Activated CD4-positive, alpha-beta T cell treated with anti-CD3 and anti-CD28 coated beads for 36 hours (primary cell): ENCODE results near the gene ASB13. TPM values are rescaled to one million over a fixed set of nuclear protein-coding genes. Genes with fewer than 3 reads are reported as not detected.

Experiments used
- ATAC-seq: fragments of 200-7000 bp; cut with Tn5 transposase; one replicate; pipeline ENCODE4 v1.10.0; 2021; ENCODE audit warnings: mild to moderate bottlenecking, moderate library complexity
- CTCF ChIA-PET: fragments of 350-600 bp; sonication (Branson Sonifier 250); formaldehyde crosslinking; loops from one replicate; lab custom pipeline; 2021; ENCODE audit warnings: antibody characterized with exemption; lab: Charles Lee
- POLR2A ChIA-PET: fragments of 350-600 bp; sonication (Branson Sonifier 250); formaldehyde crosslinking; loops from one replicate; lab custom pipeline; 2021; ENCODE audit warnings: antibody characterized with exemption, inconsistent platforms; lab: Charles Lee
- DNase-seq: peaks from one replicate; pipeline ENCODE4 v3.0.0-alpha.2; 2020
- H3K27ac Mint-ChIP-seq: one replicate; pipeline ENCODE4 v1.8.0; 2021; ENCODE audit warnings: mixed read lengths
- H3K27me3 Mint-ChIP-seq: one replicate; pipeline ENCODE4 v1.8.0; 2021; ENCODE audit warnings: mixed read lengths
- H3K36me3 Mint-ChIP-seq: one replicate; pipeline ENCODE4 v1.8.0; 2021; ENCODE audit warnings: low read depth, mixed read lengths
- H3K4me1 Mint-ChIP-seq: one replicate; pipeline ENCODE4 v1.8.0; 2021; ENCODE audit warnings: mixed read lengths
- H3K4me3 Mint-ChIP-seq: one replicate; pipeline ENCODE4 v1.8.0; 2021; ENCODE audit warnings: mild to moderate bottlenecking, moderate library complexity, mixed read lengths
- H3K9me3 Mint-ChIP-seq: one replicate; pipeline ENCODE4 v1.8.0; 2021; ENCODE audit warnings: low read depth, mixed read lengths
- intact Hi-C, 2 experiments: fragments of 100-400 bp; cut with DNase I in 1 of 2; cut with micrococcal nuclease in 1 of 2; formaldehyde crosslinking; loops; one replicate each; pipeline versions ENCODE4 v1.14.2 to v1.15.1; 2022 to 2024; cut with DNase I, micrococcal nuclease
- total RNA-seq, 2 experiments: library from RNA; stranded (reverse); gene quantifications; one replicate each; pipeline ENCODE4 v1.2.3, GENCODE V29; 2021

The ASB13 gene
- total RNA-seq, 2 experiments from 2014 or later, result 6.4 to 9.8 TPM

DNA sequence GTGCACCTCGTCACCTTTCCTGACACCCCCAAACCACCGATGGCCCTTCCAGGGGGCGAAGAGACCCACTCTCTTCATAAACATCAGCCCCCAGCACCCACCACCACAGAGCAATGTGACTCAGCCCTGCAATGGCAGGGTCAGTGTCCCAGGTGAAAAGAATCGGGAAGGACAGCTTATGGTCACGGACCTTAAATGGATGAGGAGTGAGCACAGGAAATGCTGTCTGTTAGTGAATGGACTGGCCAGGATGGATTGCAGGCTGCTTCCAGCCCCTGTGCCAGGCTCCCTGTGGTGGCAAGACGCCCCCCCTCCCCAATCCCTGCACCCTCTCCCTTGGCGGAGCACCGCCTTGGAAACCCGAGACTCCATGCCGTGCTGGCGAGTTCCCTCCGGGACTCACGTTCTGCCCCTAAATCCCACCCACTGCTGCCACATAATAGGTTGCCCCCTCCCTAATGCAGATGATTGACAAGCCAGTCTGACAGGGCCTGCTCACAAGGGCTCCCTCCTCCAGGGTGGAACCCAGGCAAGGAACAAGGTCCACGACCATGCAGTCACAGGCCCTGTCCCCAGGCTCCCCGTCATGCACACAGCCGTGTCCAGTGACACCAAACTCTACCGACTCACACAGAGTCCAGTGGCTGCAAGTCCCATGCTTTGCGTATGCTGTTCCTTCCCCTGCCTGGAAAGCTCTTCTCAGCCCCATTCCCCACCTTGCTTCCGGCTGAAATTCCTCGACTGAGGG is 7.3 kb downstream of the ASB13 start:
- H3K27me3 Mint-ChIP-seq, result no peaks in the 10 kb centered on the region
- H3K9me3 Mint-ChIP-seq, result no peaks in the 10 kb centered on the region
- no peaks in the 10 kb centered on the region for H3K36me3 Mint-ChIP-seq
- peaks cover 41% of the 10 kb centered on the region for H3K4me1 Mint-ChIP-seq
- ChIA-PET POLR2A (no interaction called here), CTCF (no interaction called here)
- H3K4me3 Mint-ChIP-seq, result no peak overlapping the region
- no peak for DNase-seq
- ATAC-seq, result no peak
- no peak overlapping the region for H3K27ac Mint-ChIP-seq
- intact Hi-C loops, result no loop called here

DNA sequence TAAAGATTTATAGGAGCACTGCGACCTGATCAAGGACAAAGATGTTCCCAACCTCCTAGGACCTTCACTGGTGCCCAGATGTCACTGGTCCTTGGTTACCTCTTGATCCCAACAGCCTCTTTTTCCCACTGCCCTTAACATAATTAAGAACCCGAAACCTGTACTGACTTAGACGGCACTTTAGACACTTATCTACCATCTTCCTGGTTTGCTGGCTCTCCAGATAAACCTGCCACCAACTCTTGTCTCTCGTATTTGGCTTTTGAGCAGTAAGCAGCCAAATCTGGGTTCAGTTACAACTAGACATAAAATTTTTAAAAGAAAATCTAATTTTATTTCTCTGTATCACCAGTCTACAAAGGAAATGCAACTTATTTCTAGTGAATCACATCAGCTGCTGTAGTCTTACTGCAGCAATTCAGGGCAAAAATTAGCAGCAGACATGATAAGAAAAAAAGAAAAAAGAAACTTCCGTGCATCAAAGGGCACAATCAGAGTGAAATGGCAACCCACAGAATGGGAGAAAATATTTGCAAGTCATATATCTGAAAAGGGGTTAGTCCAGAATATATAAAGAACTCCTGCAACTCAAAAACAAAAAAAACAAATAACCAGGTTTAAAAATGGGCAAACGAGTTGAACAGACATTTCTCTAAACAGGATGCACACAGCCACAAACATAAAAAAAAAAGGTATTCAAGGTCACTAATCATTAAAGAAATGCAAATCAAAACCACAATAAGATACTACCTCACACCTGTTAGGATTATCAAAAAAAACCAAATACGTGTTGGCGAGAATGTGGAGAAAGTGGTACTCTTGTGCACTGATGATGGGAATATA is 9.4 kb downstream of the ASB13 start:
- H3K4me3 Mint-ChIP-seq, result no peak overlapping the region
- POLR2A ChIA-PET, result no interaction called here
- ATAC-seq (no peak), DNase-seq (no peak)
- H3K36me3 Mint-ChIP-seq, result no peaks in the 10 kb centered on the region
- intact Hi-C loops, result no loop called here
- no peaks in the 10 kb centered on the region for H3K9me3 Mint-ChIP-seq
- no peaks in the 10 kb centered on the region for H3K27me3 Mint-ChIP-seq
- CTCF ChIA-PET, result interaction anchor here (0.6 to 1.1 kb wide), 3 partner anchors 27 to 207 kb away, joined by 3 to 5 read pairs (median 4); no protein-coding TSS in a partner anchor
- H3K4me1 Mint-ChIP-seq, result peaks cover 41% of the 10 kb centered on the region
- H3K27ac Mint-ChIP-seq, result no peak overlapping the region

DNA sequence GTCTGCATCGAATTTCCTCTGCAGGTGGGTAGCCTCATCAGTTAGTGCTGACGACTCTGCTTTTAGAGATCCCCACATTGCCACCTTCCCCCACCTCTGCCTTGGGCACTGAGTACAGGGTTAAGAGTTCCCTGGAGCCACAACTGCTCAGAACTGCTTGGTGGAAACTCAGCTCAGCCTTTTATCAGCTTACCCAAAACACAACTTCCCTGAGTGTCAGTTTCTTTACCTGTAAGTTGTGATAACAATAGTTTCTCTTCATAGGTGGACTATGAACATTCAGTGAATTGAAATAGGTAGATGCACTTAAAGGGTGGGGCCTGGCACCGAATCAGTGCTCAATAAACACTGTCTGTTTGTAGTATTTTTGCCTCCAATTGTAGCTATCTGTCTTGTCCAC is 11.3 kb downstream of the ASB13 start:
- peak; percentile 33 for DNase-seq
- CTCF ChIA-PET, result interaction anchor here (1.2 kb wide), 1 partner anchor 32 kb away, joined by 4 read pairs; no protein-coding TSS in a partner anchor
- POLR2A ChIA-PET, result no interaction called here
- Mint-ChIP-seq H3K4me3 (no peak overlapping the region), H3K36me3 (peaks cover 4% of the 10 kb centered on the region), H3K27ac (peak overlapping the region; percentile 6), H3K9me3 (no peaks in the 10 kb centered on the region), H3K27me3 (no peaks in the 10 kb centered on the region), H3K4me1 (peaks cover 40% of the 10 kb centered on the region)
- intact Hi-C loops, result no loop called here
- peak; percentile 75 for ATAC-seq

DNA sequence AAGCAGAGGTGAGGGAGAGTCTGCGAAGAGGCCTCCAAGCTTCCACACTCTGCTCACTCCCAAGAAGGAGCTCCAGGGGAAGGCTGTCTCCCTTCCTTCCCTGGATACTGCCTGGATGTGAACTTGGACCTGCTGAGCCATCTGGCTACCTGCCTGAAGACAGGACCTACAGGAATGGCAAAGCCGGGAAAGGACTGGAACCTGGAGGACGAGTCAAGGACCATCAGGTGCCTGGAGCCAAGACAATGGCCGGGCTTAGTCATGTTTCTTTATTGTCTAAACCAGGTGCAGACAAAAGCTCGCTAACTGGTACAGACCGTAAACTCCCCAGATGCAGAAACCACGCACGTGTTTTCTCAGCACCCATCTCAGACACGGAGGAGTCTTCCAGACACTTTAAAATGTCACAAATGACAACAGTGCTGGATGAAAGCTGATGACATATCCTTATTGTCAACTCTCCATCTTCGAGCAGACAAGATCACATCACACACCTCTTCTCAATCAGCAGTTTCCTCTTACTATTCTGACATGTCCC is 12.1 kb downstream of the ASB13 start:
- intact Hi-C loops, result no loop called here
- DNase-seq, result peak; percentile 24
- no peaks in the 10 kb centered on the region for H3K9me3 Mint-ChIP-seq
- H3K4me3 Mint-ChIP-seq, result no peak overlapping the region
- peaks cover 32% of the 10 kb centered on the region for H3K4me1 Mint-ChIP-seq
- peaks cover 7% of the 10 kb centered on the region for H3K36me3 Mint-ChIP-seq
- peak; percentile 46 for ATAC-seq
- ChIA-PET POLR2A (no interaction called here), CTCF (no interaction called here)
- H3K27me3 Mint-ChIP-seq, result no peaks in the 10 kb centered on the region
- H3K27ac Mint-ChIP-seq, result no peak overlapping the region

DNA sequence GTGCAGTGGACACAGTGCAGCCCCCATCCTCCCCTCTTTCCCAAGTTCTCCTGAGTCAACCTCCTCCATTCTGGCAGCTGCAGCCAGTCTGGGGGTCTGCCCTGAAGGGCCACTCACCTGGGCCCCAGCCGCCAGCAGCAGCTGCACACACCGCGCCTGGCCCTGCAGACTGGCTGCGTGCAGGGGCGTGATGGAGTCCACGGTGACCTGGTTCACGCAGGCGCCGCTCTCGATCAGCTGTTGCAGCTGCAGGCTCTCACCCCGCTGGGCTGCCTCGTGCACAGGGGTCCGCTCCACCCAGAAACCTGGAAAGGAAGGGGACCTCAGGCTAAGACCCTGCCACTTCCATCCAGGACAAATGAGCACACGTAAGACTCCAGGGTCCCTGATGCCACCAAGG is 13.6 kb downstream of the ASB13 start:
- CTCF ChIA-PET, result interaction anchor here (0.9 kb wide), 1 partner anchor 30 kb away, joined by 4 read pairs; no protein-coding TSS in a partner anchor
- POLR2A ChIA-PET, result no interaction called here
- H3K9me3 Mint-ChIP-seq, result no peaks in the 10 kb centered on the region
- H3K27me3 Mint-ChIP-seq, result no peaks in the 10 kb centered on the region
- no peak overlapping the region for H3K4me3 Mint-ChIP-seq
- intact Hi-C loops, result no loop called here
- DNase-seq (no peak), ATAC-seq (no peak)
- peaks cover 31% of the 10 kb centered on the region for H3K4me1 Mint-ChIP-seq
- no peak overlapping the region for H3K27ac Mint-ChIP-seq
- peaks cover 8% of the 10 kb centered on the region for H3K36me3 Mint-ChIP-seq

DNA sequence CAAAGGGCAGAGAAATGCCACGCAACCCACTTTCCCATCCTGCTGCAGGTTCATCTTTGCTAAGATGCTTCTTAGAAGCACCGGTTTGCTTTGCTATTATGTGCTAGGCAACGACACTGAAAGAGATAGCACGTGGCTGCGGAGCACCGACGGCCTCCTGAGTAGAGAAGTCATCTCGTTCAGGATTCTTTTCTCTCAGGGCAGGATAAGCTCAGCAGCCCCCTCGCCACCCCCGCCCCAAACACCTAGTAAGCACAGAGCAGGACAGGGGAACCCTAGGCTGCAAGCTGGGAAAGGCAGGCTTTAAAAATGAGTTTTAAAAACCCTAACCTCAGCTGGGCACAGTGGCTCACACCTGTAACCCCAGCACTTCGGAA is 15.0 kb downstream of the ASB13 start:
- Mint-ChIP-seq H3K27me3 (no peaks in the 10 kb centered on the region), H3K4me1 (peaks cover 18% of the 10 kb centered on the region), H3K9me3 (no peaks in the 10 kb centered on the region), H3K27ac (no peak overlapping the region), H3K36me3 (peaks cover 13% of the 10 kb centered on the region), H3K4me3 (no peak overlapping the region)
- ATAC-seq (no peak), DNase-seq (no peak)
- POLR2A ChIA-PET, result no interaction called here
- intact Hi-C loops, result no loop called here
- CTCF ChIA-PET, result interaction anchor here (0.7 kb wide), 1 partner anchor 204 kb away, joined by 3 read pairs; no protein-coding TSS in a partner anchor

DNA sequence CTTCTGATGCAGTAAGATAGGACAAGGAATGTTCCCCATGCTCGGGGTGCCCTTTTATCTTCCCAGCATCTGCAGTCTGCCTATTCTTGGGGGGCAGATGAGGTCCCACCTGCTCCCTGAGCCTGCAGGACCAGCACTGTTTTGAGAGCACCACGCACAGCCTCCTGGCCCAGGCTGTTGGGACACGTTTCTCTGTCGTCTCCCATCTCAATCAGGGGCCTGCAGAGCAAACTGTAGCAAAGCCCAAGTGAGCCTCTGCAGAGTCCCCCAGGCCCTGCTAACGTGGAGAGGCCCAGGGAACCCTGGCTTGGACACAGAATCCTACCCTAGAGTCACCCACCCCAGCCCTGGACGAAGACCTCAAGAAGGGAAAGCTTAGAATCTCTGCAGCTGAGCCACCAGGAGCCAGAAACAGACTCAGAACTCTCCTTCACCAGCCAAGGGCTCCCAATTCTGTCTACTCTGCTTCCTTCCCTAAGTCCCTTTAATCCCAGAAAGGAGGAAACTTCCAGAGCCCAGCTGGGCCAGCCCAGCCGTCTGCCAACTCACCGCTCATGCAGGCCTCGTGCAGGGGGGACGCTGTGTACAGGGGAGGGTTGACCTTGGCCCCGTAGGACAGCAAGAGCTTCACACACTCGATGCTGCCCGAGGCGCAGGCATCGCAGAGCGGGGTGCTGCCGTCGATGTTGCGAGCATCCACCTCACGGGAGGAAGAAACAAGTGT is 15.6 kb downstream of the ASB13 start:
- H3K4me3 Mint-ChIP-seq, result no peak overlapping the region
- ATAC-seq, result no peak
- CTCF ChIA-PET, result no interaction called here
- H3K27ac Mint-ChIP-seq, result no peak overlapping the region
- H3K9me3 Mint-ChIP-seq, result no peaks in the 10 kb centered on the region
- POLR2A ChIA-PET, result no interaction called here
- intact Hi-C loops, result no loop called here
- no peaks in the 10 kb centered on the region for H3K27me3 Mint-ChIP-seq
- DNase-seq, result no peak
- peaks cover 17% of the 10 kb centered on the region for H3K4me1 Mint-ChIP-seq
- peaks cover 13% of the 10 kb centered on the region for H3K36me3 Mint-ChIP-seq

DNA sequence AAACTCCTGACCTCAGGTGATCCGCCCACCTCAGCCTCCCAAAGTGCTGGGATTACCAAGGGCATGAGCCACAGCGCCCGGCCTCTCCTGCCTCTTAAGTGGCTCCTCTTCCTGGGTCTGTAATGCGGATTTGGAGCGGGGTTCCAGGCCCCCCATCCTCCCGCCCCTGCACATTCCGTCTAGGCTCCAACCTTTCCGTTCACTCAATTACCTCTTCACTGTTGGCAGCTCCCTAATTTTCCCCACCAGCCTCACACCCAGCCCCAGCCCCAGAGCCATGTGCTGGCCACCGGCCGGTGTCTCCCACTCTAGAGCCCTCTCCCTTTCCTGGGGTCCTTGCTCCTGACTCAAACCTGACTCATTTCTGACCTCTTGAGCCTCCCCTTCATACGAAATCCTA is 16.6 kb downstream of the ASB13 start:
- no peak overlapping the region for H3K27ac Mint-ChIP-seq

DNA sequence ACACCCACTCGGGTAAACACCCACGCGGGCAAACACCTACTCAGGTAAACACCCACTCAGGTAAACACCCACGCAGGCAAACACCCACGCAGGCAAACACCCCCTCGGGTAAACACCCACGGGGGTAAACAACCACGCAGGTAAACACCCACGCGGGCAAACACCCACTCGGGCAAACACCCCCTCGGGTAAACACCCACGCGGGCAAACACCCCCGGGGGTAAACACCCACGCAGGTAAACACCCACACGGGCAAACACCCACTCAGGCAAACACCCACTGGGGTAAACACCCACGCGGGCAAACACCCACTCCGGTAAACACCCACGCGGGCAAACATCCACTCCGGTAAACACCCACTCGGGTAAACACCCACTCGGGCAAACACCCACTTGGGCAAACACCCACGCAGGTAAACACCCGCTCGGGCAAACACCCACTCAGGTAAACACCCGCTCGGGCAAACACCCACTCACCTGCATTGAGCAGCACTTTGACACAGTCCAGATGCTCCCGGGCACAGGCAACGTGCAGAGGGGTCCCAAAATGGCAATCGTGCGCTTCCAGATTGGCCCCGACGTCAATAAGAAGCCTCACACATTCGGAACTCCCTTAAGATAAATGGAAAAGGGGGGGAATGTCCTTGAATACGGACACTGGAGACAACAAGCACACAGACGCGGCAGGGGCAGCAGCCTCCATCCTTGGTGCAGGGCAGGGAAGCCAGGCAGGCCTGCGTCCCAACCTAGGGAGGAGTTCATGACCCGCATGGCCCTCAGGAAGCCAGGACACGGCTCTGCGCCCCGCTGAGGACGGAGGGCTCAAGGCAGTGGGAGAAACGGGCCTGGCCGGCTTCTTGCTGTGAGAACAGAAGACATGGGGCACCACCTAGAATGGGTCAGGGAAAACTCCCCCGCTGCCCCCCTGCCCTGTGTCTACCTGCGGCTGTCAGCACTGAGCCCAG is 17.6 kb downstream of the ASB13 start:
- CTCF ChIA-PET, result no interaction called here
- Mint-ChIP-seq H3K36me3 (peaks cover 16% of the 10 kb centered on the region), H3K27me3 (no peaks in the 10 kb centered on the region), H3K9me3 (no peaks in the 10 kb centered on the region), H3K4me1 (no peaks in the 10 kb centered on the region), H3K4me3 (peak overlapping the region; percentile 6), H3K27ac (peak overlapping the region; percentile 31)
- POLR2A ChIA-PET, result no interaction called here
- intact Hi-C loops, result loop anchor here in 1 of 2 experiments (1.0 kb wide), 1 partner anchor 43 kb away; no protein-coding TSS in a partner anchor
- ATAC-seq (peak; percentile 68), DNase-seq (peak; percentile 27)

More for the DNA sequence above, 16.6 kb downstream of the ASB13 start:
- H3K9me3 Mint-ChIP-seq, result no peaks in the 10 kb centered on the region
- intact Hi-C loops, result loop anchor here in 1 of 2 experiments (1.0 kb wide), 1 partner anchor 42 kb away; no protein-coding TSS in a partner anchor
- peaks cover 14% of the 10 kb centered on the region for H3K36me3 Mint-ChIP-seq
- ChIA-PET POLR2A (no interaction called here), CTCF (no interaction called here)
- no peak for DNase-seq
- H3K4me3 Mint-ChIP-seq, result no peak overlapping the region
- no peak for ATAC-seq
- H3K4me1 Mint-ChIP-seq, result peaks cover 6% of the 10 kb centered on the region
- H3K27me3 Mint-ChIP-seq, result no peaks in the 10 kb centered on the region

DNA sequence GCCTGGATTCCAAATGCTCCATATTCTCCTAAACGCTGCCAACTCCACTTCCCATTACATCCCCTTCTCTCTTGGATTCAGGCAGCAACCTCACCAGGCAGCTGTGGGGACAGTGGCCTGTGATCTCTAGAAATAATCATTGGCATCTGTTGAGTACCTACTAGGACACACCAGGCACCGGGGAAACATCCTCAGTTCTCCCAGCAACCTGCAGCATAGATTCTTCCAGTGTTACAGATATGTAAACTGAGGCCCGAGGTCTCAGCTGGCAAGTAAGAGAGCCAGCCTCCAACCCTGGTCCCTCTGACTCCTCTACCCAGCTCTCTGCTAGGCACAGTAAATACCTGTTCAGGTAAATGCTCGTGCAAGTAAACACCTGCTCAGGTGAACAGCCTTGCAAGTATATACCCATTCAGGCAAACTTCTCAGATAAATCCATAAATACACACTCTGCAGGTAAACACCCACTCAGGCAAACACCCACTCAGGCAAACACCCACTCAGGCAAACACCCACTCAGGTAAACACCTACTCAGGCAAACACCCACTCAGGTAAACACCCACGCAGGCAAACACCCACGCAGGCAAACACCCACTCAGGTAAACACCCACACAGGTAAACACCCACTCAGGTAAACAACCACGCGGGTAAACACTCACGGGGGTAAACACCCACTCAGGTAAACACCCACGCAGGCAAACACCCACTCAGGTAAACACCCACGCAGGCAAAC is 18.7 kb downstream of the ASB13 start:
- Mint-ChIP-seq H3K4me1 (no peaks in the 10 kb centered on the region), H3K27me3 (no peaks in the 10 kb centered on the region), H3K36me3 (peaks cover 16% of the 10 kb centered on the region), H3K9me3 (no peaks in the 10 kb centered on the region), H3K4me3 (no peak overlapping the region), H3K27ac (peak overlapping the region; percentile 47)
- CTCF ChIA-PET, result no interaction called here
- intact Hi-C loops, result no loop called here
- POLR2A ChIA-PET, result interaction anchor here (0.6 kb wide), 1 partner anchor 403 kb away, joined by 4 read pairs; no protein-coding TSS in a partner anchor
- no peak for ATAC-seq
- DNase-seq, result no peak
